GM12892 (cell line): Measurements from ENCODE around the gene SLC9A3.

Experiments
- POLR2A ChIP-seq: IDR thresholded peaks from 2 replicates; pipeline ENCODE4 v1.6.1; 2011; ENCODE audit warnings: low read depth, low read length, control low read depth
- POLR2AphosphoS5 ChIP-seq: IDR thresholded peaks from 2 replicates; pipeline ENCODE4 v1.6.1; 2011; ENCODE audit warnings: low read depth, low read length, control low read depth

DNA sequence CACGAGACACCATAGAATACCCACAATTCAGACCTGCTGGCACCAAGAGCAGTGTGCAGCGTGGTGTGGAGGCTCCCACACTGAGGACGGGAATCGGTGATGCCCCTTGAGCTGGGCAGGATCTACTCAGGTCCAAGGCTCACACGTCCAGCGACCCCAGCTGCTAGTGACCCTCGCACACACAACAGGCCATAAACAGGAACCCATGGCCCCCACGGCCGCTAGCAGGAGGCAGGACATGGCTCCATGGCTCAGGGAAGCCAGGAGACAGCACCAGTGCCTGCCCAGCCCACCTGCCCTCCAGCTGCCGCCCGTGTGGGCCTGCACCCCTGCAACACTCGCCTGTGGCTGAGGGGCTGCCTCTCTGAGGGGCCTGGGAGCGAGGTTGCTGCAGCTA is 43.4 kb upstream of the SLC9A3 start:
- TF ChIP-seq POLR2AphosphoS5: no peak
- no peak for TF ChIP-seq POLR2A
